HG03139 (cell line): ENCODE data around the gene DENND4A.
"Not testable (repeated sequence)": the region's sequence is repeated elsewhere in the genome, so short reads cannot be mapped to it uniquely, and the experiment has no call there.

Experiments used
- ATAC-seq: cut with Tn5 transposase; IDR thresholded peaks from one replicate; pipeline ENCODE4 v1.9.1; 2021; ENCODE audit not compliant: unreplicated experiment

The DENND4A gene

GRCh38 chr15:65819563-65819960 is 27.5 kb upstream of the DENND4A start:
- ATAC-seq = no peak

GRCh38 chr15:65818927-65819562 is 27.0 kb upstream of the DENND4A start:
- ATAC-seq = peak; percentile 55

- ATAC-seq = no peak
These were observed 24.3 kb upstream of the DENND4A start for GRCh38 chr15:65816441-65816840.

- ATAC-seq = not testable (repeated sequence)
These were observed 23.9 kb upstream of the DENND4A start for GRCh38 chr15:65816008-65816407.

- not testable (repeated sequence) for ATAC-seq
These were observed 22.2 kb upstream of the DENND4A start for GRCh38 chr15:65814271-65814670.

- ATAC-seq = no peak
These were observed 20.8 kb upstream of the DENND4A start for GRCh38 chr15:65812916-65813315.

GRCh38 chr15:65812467-65812866 is 20.4 kb upstream of the DENND4A start:
- ATAC-seq = no peak

- no peak for ATAC-seq
These were observed 19.7 kb upstream of the DENND4A start for GRCh38 chr15:65811835-65812234.

GRCh38 chr15:65811011-65811733 is 19.1 kb upstream of the DENND4A start:
- not testable (repeated sequence) for ATAC-seq

GRCh38 chr15:65806397-65806796 is 14.3 kb upstream of the DENND4A start:
- ATAC-seq = no peak

GRCh38 chr15:65805019-65805745 is 13.1 kb upstream of the DENND4A start:
- ATAC-seq = no peak

GRCh38 chr15:65804252-65804931 is 12.3 kb upstream of the DENND4A start:
- ATAC-seq = no peak

GRCh38 chr15:65801229-65801805 is 9.2 kb upstream of the DENND4A start:
- ATAC-seq = no peak

- ATAC-seq = no peak
These were observed 4.6 kb upstream of the DENND4A start for GRCh38 chr15:65796610-65797078.

GRCh38 chr15:65795663-65796216 is 3.6 kb upstream of the DENND4A start:
- ATAC-seq = no peak

GRCh38 chr15:65793818-65794104 is 1.7 kb upstream of the DENND4A start:
- no peak for ATAC-seq

- ATAC-seq = no peak
These were observed 1.1 kb upstream of the DENND4A start for GRCh38 chr15:65792988-65793817.

GRCh38 chr15:65791335-65792137 is 557 bp downstream of the DENND4A start:
- ATAC-seq = no peak

- ATAC-seq = no peak
These were observed 1.3 kb downstream of the DENND4A start for GRCh38 chr15:65790694-65791334.
